IMR-90 (cell line): ENCODE results near the gene FAM8A1. TPM values are rescaled to one million over a fixed set of nuclear protein-coding genes. Genes with fewer than 3 reads are reported as not detected.

ENCODE experiments used
- ATAC-seq: fragments of 200-7000 bp; cut with Tn5 transposase; 2 replicates; pipeline ENCODE4 v1.9.1; 2020; ENCODE audit warnings: low read depth, mild to moderate bottlenecking, moderate library complexity
- BruUV-seq: library from RNA; stranded (reverse); fragments of 400-500 nt; replicated peaks from 2 replicates; lab custom pipeline; 2021; lab: Mats Ljungman, UMichigan
- CTCF ChIA-PET: fragments of 300-600 bp; formaldehyde crosslinking; extraction: SDS; loops from one replicate; lab custom pipeline; 2021; ENCODE audit warnings: antibody characterized with exemption; lab: Yijun Ruan, JAX
- POLR2A ChIA-PET: fragments of 300-600 bp; sonication (Branson Sonifier 250); formaldehyde crosslinking; loops from one replicate; lab custom pipeline; 2022; ENCODE audit warnings: antibody characterized with exemption; ENCODE audit not compliant: unreplicated experiment; lab: Charles Lee
- DNase-seq: peaks from one replicate; pipeline ENCODE4 v3.0.0; 2013
- H2AFZ ChIP-seq: replicated peaks from 2 replicates; pipeline ENCODE3; 2013; ENCODE audit warnings: low read length, mild to moderate bottlenecking; ENCODE audit not compliant: poor library complexity
- H2AK5ac ChIP-seq: 2 replicates; pipeline ENCODE4 v1.6.1; 2013; ENCODE audit warnings: low read depth, low read length, inconsistent platforms
- H2AK9ac ChIP-seq: replicated peaks from 2 replicates; pipeline ENCODE3; 2013; ENCODE audit warnings: mild to moderate bottlenecking, low read depth, low read length, moderate library complexity; ENCODE audit not compliant: poor library complexity
- H2BK120ac ChIP-seq: 2 replicates; pipeline ENCODE4 v1.6.1; 2013; ENCODE audit warnings: low read depth, low read length, inconsistent platforms
- H2BK15ac ChIP-seq: 3 replicates; pipeline ENCODE4 v1.6.1; 2013; ENCODE audit warnings: low read depth, low read length, inconsistent platforms
- H2BK20ac ChIP-seq: 2 replicates; pipeline ENCODE4 v1.6.1; 2013; ENCODE audit warnings: low read depth, mild to moderate bottlenecking, inconsistent platforms, low read length, moderate library complexity
- H2BK5ac ChIP-seq: 2 replicates; pipeline ENCODE4 v1.6.1; 2013; ENCODE audit warnings: mild to moderate bottlenecking, low read depth, low read length, inconsistent platforms; ENCODE audit not compliant: poor library complexity, severe bottlenecking
- H3K14ac ChIP-seq: replicated peaks from 2 replicates; pipeline ENCODE4 v1.6.1; 2013; ENCODE audit warnings: low read depth, low read length, inconsistent platforms
- H3K18ac ChIP-seq: 2 replicates; pipeline ENCODE4 v1.6.1; 2013; ENCODE audit warnings: low read depth, low read length, control low read depth
- H3K23ac ChIP-seq: 2 replicates; pipeline ENCODE4 v1.6.1; 2013; ENCODE audit warnings: low read depth, low read length, inconsistent platforms
- H3K27ac ChIP-seq: 2 replicates; pipeline ENCODE4 v1.5.1; 2013; ENCODE audit warnings: mild to moderate bottlenecking, control low read depth, low read length; ENCODE audit not compliant: insufficient read depth
- H3K27me3 ChIP-seq: 2 replicates; pipeline ENCODE4 v1.6.1; 2013; ENCODE audit warnings: low read length; ENCODE audit not compliant: control insufficient read depth, insufficient read depth
- H3K36me3 ChIP-seq: 2 replicates; pipeline ENCODE4 v1.6.1; 2013; ENCODE audit warnings: low read length, mixed read lengths; ENCODE audit not compliant: control insufficient read depth, insufficient read depth
- H3K4ac ChIP-seq: 2 replicates; pipeline ENCODE4 v1.6.1; 2013; ENCODE audit warnings: low read depth, low read length, inconsistent platforms
- H3K4me1 ChIP-seq: 2 replicates; pipeline ENCODE4 v1.6.1; 2013; ENCODE audit warnings: low read length, mixed read lengths; ENCODE audit not compliant: control insufficient read depth, insufficient read depth
- H3K4me2 ChIP-seq: 2 replicates; pipeline ENCODE4 v1.6.1; 2013; ENCODE audit warnings: low read depth, mild to moderate bottlenecking, control low read depth, low read length, moderate library complexity
- H3K4me3 ChIP-seq: 2 replicates; pipeline ENCODE4 v1.5.1; 2013; ENCODE audit warnings: low read depth, mild to moderate bottlenecking, control low read depth, low read length, moderate library complexity; ENCODE audit not compliant: insufficient read depth
- H3K56ac ChIP-seq: 2 replicates; pipeline ENCODE4 v1.6.1; 2013; ENCODE audit warnings: low read length, inconsistent platforms; ENCODE audit not compliant: insufficient read depth; ENCODE audit errors: extremely low read depth
- H3K79me1 ChIP-seq, 2 experiments: 2 replicates each; pipeline ENCODE4 v1.6.1; 2013; ENCODE audit warnings: low read length in 2 of 2, inconsistent platforms in 1 of 2, low read depth in 1 of 2
- H3K9ac ChIP-seq: 2 replicates; pipeline ENCODE4 v1.6.1; 2013; ENCODE audit warnings: low read depth, low read length, control low read depth
- H3K9me1 ChIP-seq: 2 replicates; pipeline ENCODE4 v1.6.1; 2013; ENCODE audit warnings: low read length, inconsistent platforms; ENCODE audit not compliant: insufficient read depth
- H3K9me3 ChIP-seq: 2 replicates; pipeline ENCODE4 v1.6.1; 2013; ENCODE audit warnings: low read length; ENCODE audit not compliant: control insufficient read depth, insufficient read depth
- H4K20me1 ChIP-seq: 2 replicates; pipeline ENCODE4 v1.6.1; 2013; ENCODE audit warnings: low read length, inconsistent platforms; ENCODE audit not compliant: insufficient read depth
- H4K5ac ChIP-seq: 2 replicates; pipeline ENCODE4 v1.6.1; 2013; ENCODE audit warnings: mild to moderate bottlenecking, low read depth, low read length, control low read depth
- H4K8ac ChIP-seq, 2 experiments: 2 replicates each; pipeline ENCODE4 v1.6.1; 2013; ENCODE audit warnings: low read depth in 2 of 2, low read length in 2 of 2, control low read depth in 1 of 2, inconsistent platforms in 1 of 2
- H4K91ac ChIP-seq: 2 replicates; pipeline ENCODE4 v1.6.1; 2013; ENCODE audit warnings: low read depth, low read length, inconsistent platforms; ENCODE audit not compliant: insufficient read depth
- BHLHE40 ChIP-seq: fragments of 150-350 bp; IDR thresholded peaks from 2 replicates; pipeline ENCODE4 v1.6.1; 2016; ENCODE audit warnings: mild to moderate bottlenecking, low read depth, low read length
- CEBPB ChIP-seq: IDR thresholded peaks from 2 replicates; pipeline ENCODE4 v1.6.1; 2012; ENCODE audit warnings: low read depth, low read length, improper control_type of control experiment
- CHD1 ChIP-seq: IDR thresholded peaks from 2 replicates; pipeline ENCODE4 v1.6.1; 2012; ENCODE audit warnings: low read depth, low read length, improper control_type of control experiment
- FOS ChIP-seq: fragments of 150-350 bp; IDR thresholded peaks from 2 replicates; pipeline ENCODE4 v1.6.1; 2016; ENCODE audit warnings: low read depth, low read length
- MAFK ChIP-seq: IDR thresholded peaks from 2 replicates; pipeline ENCODE4 v1.6.1; 2012; ENCODE audit warnings: low read depth, low read length, improper control_type of control experiment
- MAZ ChIP-seq: IDR thresholded peaks from 2 replicates; pipeline ENCODE4 v1.6.1; 2012; ENCODE audit warnings: low read depth, mild to moderate bottlenecking, low read length, improper control_type of control experiment, moderate library complexity, borderline replicate concordance
- MXI1 ChIP-seq: IDR thresholded peaks from 2 replicates; pipeline ENCODE4 v1.6.1; 2012; ENCODE audit warnings: low read depth, mild to moderate bottlenecking, low read length, moderate library complexity, borderline replicate concordance
- NFE2L2 ChIP-seq: fragments of 150-350 bp; IDR thresholded peaks from 2 replicates; pipeline ENCODE4 v1.6.1; 2016; ENCODE audit warnings: low read depth, mild to moderate bottlenecking, low read length
- POLR2A ChIP-seq: IDR thresholded peaks from 2 replicates; pipeline ENCODE4 v1.6.1; 2012; ENCODE audit warnings: mild to moderate bottlenecking, low read depth, low read length
- RAD21 ChIP-seq: IDR thresholded peaks from 2 replicates; pipeline ENCODE4 v1.6.1; 2012; ENCODE audit warnings: low read length, improper control_type of control experiment
- RCOR1 ChIP-seq: IDR thresholded peaks from 2 replicates; pipeline ENCODE4 v1.6.1; 2012; ENCODE audit warnings: mild to moderate bottlenecking, low read length, improper control_type of control experiment; ENCODE audit not compliant: insufficient replicate concordance
- RFX5 ChIP-seq: IDR thresholded peaks from 2 replicates; pipeline ENCODE4 v1.8.0; 2012; ENCODE audit warnings: low read depth, mild to moderate bottlenecking, low read length, moderate library complexity
- SMC3 ChIP-seq: fragments of 150-350 bp; IDR thresholded peaks from 2 replicates; pipeline ENCODE4 v1.6.1; 2016; ENCODE audit warnings: low read depth, mild to moderate bottlenecking, antibody characterized with exemption, low read length, moderate library complexity
- WGBS, 2 experiments: methylation state at CpG; one replicate each; pipeline versions ENCODE4 v1.1.5 to v1.1.7; 2013; ENCODE audit warnings: missing lambda C conversion rate in 2 of 2; ENCODE audit not compliant: insufficient read length in 1 of 2; ENCODE audit errors: extremely low coverage in 2 of 2; 5-methylcytosine and 5-hydroxymethylcytosine counted together
- dilution Hi-C: fragments of 300-500 bp; cut with HindIII; formaldehyde crosslinking; loops from one replicate; pipeline ENCODE4 v1.14.3; 2018; ENCODE audit warnings: low sequenced_read_pairs; ENCODE audit not compliant: unreplicated experiment
- in situ Hi-C: fragments of 300-500 bp; cut with MboI; formaldehyde crosslinking; loops from 3 replicates; pipeline ENCODE4 v1.14.3; 2019; ENCODE audit warnings: low sequenced_read_pairs, inconsistent platforms, mixed read lengths
- intact Hi-C: fragments of 100-400 bp; cut with micrococcal nuclease; formaldehyde crosslinking; loops from 2 replicates; pipeline ENCODE4 v1.10.0; 2022
- polyA plus RNA-seq, 3 experiments: library from polyadenylated mRNA; depleted of rRNA; stranded (reverse); fragments of >200 nt; gene quantifications; 2 replicates each; pipeline ENCODE4 v1.2.3, GENCODE V29; 2012; ENCODE audit warnings: low replicate concordance in 1 of 3
- total RNA-seq: library from RNA; depleted of rRNA; stranded (reverse); fragments of >200 nt; gene quantifications from 2 replicates; pipeline ENCODE4 v1.2.3, GENCODE V29; 2012
- TF ChIP-seq, protein P1 (sequence below): conservative IDR thresholded peaks from 2 replicates; pipeline ENCODE4 v1.5.1; 2012; ENCODE audit warnings: mild to moderate bottlenecking, low read depth, low read length, improper control_type of control experiment
- TF ChIP-seq, protein P2 (sequence below): fragments of 150-350 bp; IDR thresholded peaks from 2 replicates; pipeline ENCODE4 v1.6.1; 2016; ENCODE audit warnings: low read depth, mild to moderate bottlenecking, low read length, moderate library complexity, borderline replicate concordance
- TF ChIP-seq, protein P3 (sequence below): fragments of 150-350 bp; IDR thresholded peaks from 2 replicates; pipeline ENCODE4 v1.6.1; 2017; ENCODE audit warnings: mild to moderate bottlenecking, antibody characterized with exemption, low read length, low read depth

The FAM8A1 gene
- total and polyA plus RNA-seq, 2 of the 4 experiments (the other 2 are of a cell fraction): 8.1 to 8.2 TPM

DNA sequence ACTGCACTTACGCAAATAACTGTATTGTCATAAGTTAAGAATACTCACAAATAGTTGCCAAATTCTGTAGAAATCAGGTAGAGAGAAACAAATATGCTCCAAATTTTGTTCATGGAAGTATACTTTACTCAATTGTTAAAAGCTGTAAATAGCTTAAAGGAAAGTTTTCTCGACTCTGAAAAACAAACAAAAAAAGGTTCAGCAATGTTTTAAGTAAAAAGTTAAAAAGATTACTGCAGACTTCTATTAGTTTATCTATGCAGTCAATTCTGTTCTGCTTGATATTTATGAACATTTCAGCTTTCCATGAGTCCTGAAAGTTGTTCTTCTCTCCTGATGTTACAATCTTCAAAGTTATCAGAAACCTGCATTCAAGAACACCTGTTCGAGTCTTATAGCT, 37.5 kb upstream of the FAM8A1 start:
- WGBS, 2 experiments: no CpG with 5 or more reads among the region's 3 CpGs
- dilution Hi-C loops: no loop called here

More for the DNA sequence above, 37.5 kb upstream of the FAM8A1 start:
- no peak overlapping the region for H3K4me3 ChIP-seq
- H2AFZ ChIP-seq: no peak overlapping the region
- no peak overlapping the region for H2BK15ac ChIP-seq
- intact Hi-C loops: no loop called here
- H3K4me1 ChIP-seq: no peaks in the 10 kb centered on the region
- H2BK120ac ChIP-seq: no peak overlapping the region
- ChIA-PET POLR2A (interaction anchor here (0.7 kb wide), 1 partner anchor 401 kb away, joined by 3 read pairs; no protein-coding TSS in a partner anchor), CTCF (no interaction called here)
- no peak overlapping the region for H3K56ac ChIP-seq
- TF ChIP-seq NFE2L2: no peak
- no peak for TF ChIP-seq SMC3
- no peak for TF ChIP-seq RFX5
- no peak for TF ChIP-seq RCOR1
- TF ChIP-seq, protein P1, sequence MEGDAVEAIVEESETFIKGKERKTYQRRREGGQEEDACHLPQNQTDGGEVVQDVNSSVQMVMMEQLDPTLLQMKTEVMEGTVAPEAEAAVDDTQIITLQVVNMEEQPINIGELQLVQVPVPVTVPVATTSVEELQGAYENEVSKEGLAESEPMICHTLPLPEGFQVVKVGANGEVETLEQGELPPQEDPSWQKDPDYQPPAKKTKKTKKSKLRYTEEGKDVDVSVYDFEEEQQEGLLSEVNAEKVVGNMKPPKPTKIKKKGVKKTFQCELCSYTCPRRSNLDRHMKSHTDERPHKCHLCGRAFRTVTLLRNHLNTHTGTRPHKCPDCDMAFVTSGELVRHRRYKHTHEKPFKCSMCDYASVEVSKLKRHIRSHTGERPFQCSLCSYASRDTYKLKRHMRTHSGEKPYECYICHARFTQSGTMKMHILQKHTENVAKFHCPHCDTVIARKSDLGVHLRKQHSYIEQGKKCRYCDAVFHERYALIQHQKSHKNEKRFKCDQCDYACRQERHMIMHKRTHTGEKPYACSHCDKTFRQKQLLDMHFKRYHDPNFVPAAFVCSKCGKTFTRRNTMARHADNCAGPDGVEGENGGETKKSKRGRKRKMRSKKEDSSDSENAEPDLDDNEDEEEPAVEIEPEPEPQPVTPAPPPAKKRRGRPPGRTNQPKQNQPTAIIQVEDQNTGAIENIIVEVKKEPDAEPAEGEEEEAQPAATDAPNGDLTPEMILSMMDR: no peak
- TF ChIP-seq MAFK: no peak
- TF ChIP-seq POLR2A: no peak
- no peak for TF ChIP-seq RAD21
- TF ChIP-seq CEBPB: no peak
- TF ChIP-seq MXI1: no peak
- no peak for TF ChIP-seq FOS
- TF ChIP-seq CHD1: no peak
- TF ChIP-seq MAZ: no peak
- TF ChIP-seq, protein P2, sequence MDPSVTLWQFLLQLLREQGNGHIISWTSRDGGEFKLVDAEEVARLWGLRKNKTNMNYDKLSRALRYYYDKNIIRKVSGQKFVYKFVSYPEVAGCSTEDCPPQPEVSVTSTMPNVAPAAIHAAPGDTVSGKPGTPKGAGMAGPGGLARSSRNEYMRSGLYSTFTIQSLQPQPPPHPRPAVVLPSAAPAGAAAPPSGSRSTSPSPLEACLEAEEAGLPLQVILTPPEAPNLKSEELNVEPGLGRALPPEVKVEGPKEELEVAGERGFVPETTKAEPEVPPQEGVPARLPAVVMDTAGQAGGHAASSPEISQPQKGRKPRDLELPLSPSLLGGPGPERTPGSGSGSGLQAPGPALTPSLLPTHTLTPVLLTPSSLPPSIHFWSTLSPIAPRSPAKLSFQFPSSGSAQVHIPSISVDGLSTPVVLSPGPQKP: no peak
- no peak for TF ChIP-seq BHLHE40
- TF ChIP-seq, protein P3, sequence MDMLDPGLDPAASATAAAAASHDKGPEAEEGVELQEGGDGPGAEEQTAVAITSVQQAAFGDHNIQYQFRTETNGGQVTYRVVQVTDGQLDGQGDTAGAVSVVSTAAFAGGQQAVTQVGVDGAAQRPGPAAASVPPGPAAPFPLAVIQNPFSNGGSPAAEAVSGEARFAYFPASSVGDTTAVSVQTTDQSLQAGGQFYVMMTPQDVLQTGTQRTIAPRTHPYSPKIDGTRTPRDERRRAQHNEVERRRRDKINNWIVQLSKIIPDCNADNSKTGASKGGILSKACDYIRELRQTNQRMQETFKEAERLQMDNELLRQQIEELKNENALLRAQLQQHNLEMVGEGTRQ: no peak
- H3K79me1 ChIP-seq: no peaks in the 10 kb centered on the region
- H4K20me1 ChIP-seq: no peaks in the 10 kb centered on the region
- no peak overlapping the region for H4K91ac ChIP-seq
- no peak for DNase-seq
- no TSS peak for BruUV-seq
- H4K8ac ChIP-seq: no peak overlapping the region
- H4K5ac ChIP-seq: no peak overlapping the region
- no peak overlapping the region for H2AK9ac ChIP-seq
- no peak overlapping the region for H2AK5ac ChIP-seq
- H3K9me1 ChIP-seq: no peaks in the 10 kb centered on the region
- H2BK20ac ChIP-seq: no peak overlapping the region
- no peak overlapping the region for H3K4ac ChIP-seq
- ATAC-seq: no peak
- no peak overlapping the region for H3K18ac ChIP-seq
- no peaks in the 10 kb centered on the region for H3K27me3 ChIP-seq
- no peak overlapping the region for H3K23ac ChIP-seq
- H3K9me3 ChIP-seq: peaks cover 6% of the 10 kb centered on the region
- H3K36me3 ChIP-seq: no peaks in the 10 kb centered on the region
- in situ Hi-C loops: no loop called here
- no peak overlapping the region for H3K4me2 ChIP-seq
- H3K14ac ChIP-seq: no peak overlapping the region
- H2BK5ac ChIP-seq: no peak overlapping the region
- no peak overlapping the region for H3K9ac ChIP-seq
- no peak overlapping the region for H3K27ac ChIP-seq
